Hematopoietic multipotent progenitor cell treated with erythropoietin and hydrocortisone succinate and interleukin-3 and kit ligand, for 4 days (in vitro differentiated cells): ENCODE data around the gene MRTFA.

Experiments
- DNase-seq: peaks from one replicate; pipeline ENCODE4 v3.0.0-alpha.2; 2015

Gene MRTFA

GRCh38 chr22:40451210-40451609 is 185.3 kb downstream of the MRTFA start:
- no peak for DNase-seq

- DNase-seq: no peak
Observed at GRCh38 chr22:40450616-40451015, 185.9 kb downstream of the MRTFA start.

- DNase-seq: no peak
Observed at GRCh38 chr22:40449676-40450035, 186.9 kb downstream of the MRTFA start.

- no peak for DNase-seq
Observed at GRCh38 chr22:40446203-40446602, 190.3 kb downstream of the MRTFA start.

- DNase-seq: no peak
Observed at GRCh38 chr22:40444178-40444831, 192.2 kb downstream of the MRTFA start.

GRCh38 chr22:40443732-40444131 is 192.8 kb downstream of the MRTFA start:
- no peak for DNase-seq

- no peak for DNase-seq
Observed at GRCh38 chr22:40441761-40442390, 194.6 kb downstream of the MRTFA start.

GRCh38 chr22:40436505-40437431 is 199.8 kb downstream of the MRTFA start:
- peak; percentile 97 for DNase-seq

- no peak for DNase-seq
Observed at GRCh38 chr22:40434745-40435144, 201.8 kb downstream of the MRTFA start.

- no peak for DNase-seq
Observed at GRCh38 chr22:40434106-40434505, 202.4 kb downstream of the MRTFA start.

- DNase-seq: no peak
Observed at GRCh38 chr22:40433416-40434090, 203.0 kb downstream of the MRTFA start.

GRCh38 chr22:40432625-40433024 is 203.9 kb downstream of the MRTFA start:
- no peak for DNase-seq

- DNase-seq: peak; percentile 30
Observed at GRCh38 chr22:40432157-40432556, 204.4 kb downstream of the MRTFA start.

GRCh38 chr22:40430991-40431390 is 205.5 kb downstream of the MRTFA start:
- no peak for DNase-seq

GRCh38 chr22:40429481-40429880 is 207.0 kb downstream of the MRTFA start:
- no peak for DNase-seq

GRCh38 chr22:40428796-40429195 is 207.7 kb downstream of the MRTFA start:
- DNase-seq: no peak

- no peak for DNase-seq
Observed at GRCh38 chr22:40426594-40427333, 209.8 kb downstream of the MRTFA start.

GRCh38 chr22:40425082-40425481 is 211.4 kb downstream of the MRTFA start:
- DNase-seq: peak; percentile 51

- no peak for DNase-seq
Observed at GRCh38 chr22:40423882-40424640, 212.5 kb downstream of the MRTFA start.

- no peak for DNase-seq
Observed at GRCh38 chr22:40423310-40423688, 213.2 kb downstream of the MRTFA start.

GRCh38 chr22:40422558-40423309 is 213.8 kb downstream of the MRTFA start:
- no peak for DNase-seq
